OCI-LY1 (cell line): Measurements from ENCODE around the gene INKA2.

Experiments used
- H2AFZ ChIP-seq: fragments of 200-600 bp; sonication (generic), shearing (Covaris generic); 2 replicates; pipeline ENCODE4 v1.6.0; 2014; ENCODE audit warnings: antibody characterized with exemption, mild to moderate bottlenecking, low read length
- H3F3A ChIP-seq: fragments of 200-600 bp; sonication (generic), shearing (Covaris generic); 2 replicates; pipeline ENCODE4 v1.6.0; 2014; ENCODE audit warnings: mild to moderate bottlenecking, antibody characterized with exemption, low read length, moderate library complexity; ENCODE audit not compliant: insufficient read depth
- H3K27ac ChIP-seq: fragments of 200-600 bp; sonication (generic); 2 replicates; pipeline ENCODE4 v1.5.1; 2014; ENCODE audit warnings: low read length, mixed run types, mild to moderate bottlenecking, low read depth; ENCODE audit not compliant: poor library complexity, severe bottlenecking
- H3K27me3 ChIP-seq: fragments of 200-600 bp; sonication (generic); 2 replicates; pipeline ENCODE4 v1.6.0; 2014; ENCODE audit warnings: antibody characterized with exemption, mild to moderate bottlenecking, low read length, moderate library complexity; ENCODE audit not compliant: insufficient read depth
- H3K36me3 ChIP-seq: fragments of 200-600 bp; sonication (generic); 2 replicates; pipeline ENCODE4 v1.6.1; 2014; ENCODE audit warnings: mild to moderate bottlenecking, antibody characterized with exemption, low read length, moderate library complexity, mixed read lengths; ENCODE audit not compliant: insufficient read depth
- H3K4me1 ChIP-seq: fragments of 200-600 bp; sonication (generic); 2 replicates; pipeline ENCODE4 v1.5.1; 2014; ENCODE audit warnings: mild to moderate bottlenecking, low read length, moderate library complexity; ENCODE audit not compliant: insufficient read depth, severe bottlenecking
- H3K4me2 ChIP-seq: fragments of 200-600 bp; sonication (generic), shearing (Covaris generic); 2 replicates; pipeline ENCODE4 v1.6.1; 2014; ENCODE audit warnings: low read length
- H3K4me3 ChIP-seq: fragments of 200-600 bp; sonication (generic); 2 replicates; pipeline ENCODE4 v1.5.1; 2014; ENCODE audit warnings: low read length, low read depth, mild to moderate bottlenecking, mixed read lengths; ENCODE audit not compliant: poor library complexity, severe bottlenecking
- H3K79me2 ChIP-seq: fragments of 200-600 bp; shearing (Covaris generic); 2 replicates; pipeline ENCODE4 v1.6.1; 2016; ENCODE audit warnings: mixed run types, low read length, mixed read lengths; ENCODE audit not compliant: insufficient read depth
- H3K9ac ChIP-seq: fragments of 200-600 bp; sonication (generic), shearing (Covaris generic); 2 replicates; pipeline ENCODE4 v1.6.1; 2014; ENCODE audit warnings: mild to moderate bottlenecking, low read length, mixed read lengths
- H3K9me2 ChIP-seq: fragments of 200-600 bp; sonication (generic), shearing (Covaris generic); 2 replicates; pipeline ENCODE4 v1.6.1; 2014; ENCODE audit warnings: low read depth, mild to moderate bottlenecking, low read length, mixed read lengths
- H3K9me3 ChIP-seq: fragments of 200-600 bp; shearing (Covaris generic); 2 replicates; pipeline ENCODE4 v1.6.1; 2014; ENCODE audit warnings: low read length, mixed read lengths
- H4K20me1 ChIP-seq: fragments of 200-600 bp; sonication (generic), shearing (Covaris generic); 2 replicates; pipeline ENCODE4 v1.6.0; 2016; ENCODE audit warnings: mild to moderate bottlenecking, low read length; ENCODE audit not compliant: insufficient read depth
- EZH2 ChIP-seq: fragments of 200-600 bp; sonication (generic), shearing (Covaris generic); IDR thresholded peaks from 2 replicates; pipeline ENCODE4 v1.8.0; 2017; ENCODE audit warnings: borderline replicate concordance, mixed run types, mild to moderate bottlenecking, antibody characterized with exemption, low read length, moderate library complexity, mixed read lengths
- TF ChIP-seq, protein P1 (sequence below): fragments of 200-600 bp; sonication (generic), shearing (Covaris generic); IDR thresholded peaks from 2 replicates; pipeline ENCODE4 v1.5.1; 2017; ENCODE audit warnings: mild to moderate bottlenecking, antibody characterized with exemption, low read length, moderate library complexity, mixed read lengths

INKA2 gene

DNA sequence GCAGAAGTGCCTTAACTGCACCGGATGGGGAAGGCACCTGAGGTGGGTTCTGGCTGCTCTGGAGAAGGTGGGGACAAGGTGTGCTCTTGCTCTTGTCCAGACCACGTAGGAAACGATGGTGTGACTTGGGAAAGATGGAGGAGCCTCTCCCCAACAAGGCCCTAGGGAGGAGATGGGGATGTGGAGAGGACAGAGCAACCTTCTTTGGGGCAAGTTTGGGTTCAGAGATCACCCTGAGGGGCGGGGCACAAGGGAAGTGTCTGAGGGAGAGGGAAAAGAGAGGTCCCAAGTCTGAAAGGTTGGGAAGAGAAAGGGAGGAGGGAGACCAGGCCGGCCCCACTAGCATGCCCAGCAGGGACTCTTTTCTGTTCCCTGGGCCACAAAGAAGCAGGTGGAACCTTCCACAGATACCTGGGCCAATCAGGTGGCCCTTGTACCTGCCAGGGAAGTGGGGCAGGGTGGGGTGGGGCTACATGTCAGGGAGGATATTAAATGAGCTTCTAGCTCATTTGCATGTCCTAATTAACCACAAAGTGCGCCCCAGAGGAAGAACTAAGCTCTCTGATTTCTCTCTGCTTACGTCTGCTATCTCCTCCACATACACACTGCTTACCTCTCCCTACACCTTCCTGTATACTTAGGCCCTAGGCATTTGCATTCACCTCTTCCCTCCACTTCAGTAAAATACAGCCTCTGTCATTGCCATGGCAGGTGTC lies 15.9 kb downstream of the INKA2 start:
- Histone ChIP-seq H4K20me1 (no peaks in the 10 kb centered on the region), H3K9ac (no peak overlapping the region), H3K4me1 (no peaks in the 10 kb centered on the region), H3K4me2 (no peak overlapping the region), H3F3A (no peaks in the 10 kb centered on the region), H3K4me3 (no peak overlapping the region), H3K27ac (no peak overlapping the region), H3K9me2 (no peaks in the 10 kb centered on the region), H3K9me3 (no peaks in the 10 kb centered on the region), H3K27me3 (no peaks in the 10 kb centered on the region; the same call in 1 of the 2 replicates), H3K36me3 (no peaks in the 10 kb centered on the region), H3K79me2 (no peaks in the 10 kb centered on the region), H2AFZ (no peak overlapping the region)
- TF ChIP-seq, protein P1, sequence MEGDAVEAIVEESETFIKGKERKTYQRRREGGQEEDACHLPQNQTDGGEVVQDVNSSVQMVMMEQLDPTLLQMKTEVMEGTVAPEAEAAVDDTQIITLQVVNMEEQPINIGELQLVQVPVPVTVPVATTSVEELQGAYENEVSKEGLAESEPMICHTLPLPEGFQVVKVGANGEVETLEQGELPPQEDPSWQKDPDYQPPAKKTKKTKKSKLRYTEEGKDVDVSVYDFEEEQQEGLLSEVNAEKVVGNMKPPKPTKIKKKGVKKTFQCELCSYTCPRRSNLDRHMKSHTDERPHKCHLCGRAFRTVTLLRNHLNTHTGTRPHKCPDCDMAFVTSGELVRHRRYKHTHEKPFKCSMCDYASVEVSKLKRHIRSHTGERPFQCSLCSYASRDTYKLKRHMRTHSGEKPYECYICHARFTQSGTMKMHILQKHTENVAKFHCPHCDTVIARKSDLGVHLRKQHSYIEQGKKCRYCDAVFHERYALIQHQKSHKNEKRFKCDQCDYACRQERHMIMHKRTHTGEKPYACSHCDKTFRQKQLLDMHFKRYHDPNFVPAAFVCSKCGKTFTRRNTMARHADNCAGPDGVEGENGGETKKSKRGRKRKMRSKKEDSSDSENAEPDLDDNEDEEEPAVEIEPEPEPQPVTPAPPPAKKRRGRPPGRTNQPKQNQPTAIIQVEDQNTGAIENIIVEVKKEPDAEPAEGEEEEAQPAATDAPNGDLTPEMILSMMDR, result no peak
- no peak for TF ChIP-seq EZH2

DNA sequence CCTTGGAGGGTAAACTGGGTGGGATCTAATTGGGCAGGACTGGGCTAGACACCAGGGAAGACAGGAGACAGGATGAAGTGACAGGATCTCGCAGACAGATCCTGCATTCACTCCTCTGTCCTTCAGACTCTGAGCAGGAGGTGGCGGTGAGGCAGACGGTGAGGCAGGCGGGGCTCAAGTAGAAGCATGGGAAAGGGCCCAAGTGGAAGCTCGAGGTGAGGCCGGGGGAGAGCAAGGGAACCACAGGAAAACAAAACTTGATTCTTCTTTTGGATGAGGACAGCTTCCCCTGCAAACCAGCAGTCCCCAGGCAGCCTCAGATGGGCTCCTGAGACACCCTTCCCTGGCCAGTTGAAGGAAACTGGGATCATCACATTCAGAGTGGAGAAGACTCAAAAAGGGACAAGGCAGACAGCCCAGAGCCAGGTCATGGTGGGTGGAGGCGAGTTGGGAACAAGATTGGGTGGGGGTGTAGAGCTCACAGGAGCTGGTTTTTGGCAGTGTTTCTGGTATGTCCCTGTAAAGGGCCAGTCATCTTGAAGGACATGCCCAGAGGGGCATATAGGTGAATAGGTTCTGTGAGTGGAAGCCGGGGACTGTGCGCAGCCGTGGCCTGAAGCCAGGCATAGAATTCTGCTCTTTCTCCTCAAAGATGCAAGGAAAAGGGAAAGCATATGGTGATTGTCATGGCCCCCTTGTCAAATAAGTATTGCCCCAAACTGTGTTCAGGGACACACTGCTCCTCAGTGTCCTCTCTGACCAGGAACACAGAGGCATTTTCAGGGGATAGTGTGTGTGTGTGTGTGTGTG lies 18.0 kb downstream of the INKA2 start:
- Histone ChIP-seq H2AFZ (no peak overlapping the region), H3K4me3 (no peak overlapping the region), H3K9me2 (no peaks in the 10 kb centered on the region), H3K79me2 (no peaks in the 10 kb centered on the region), H3K27ac (no peak overlapping the region), H3K9ac (no peak overlapping the region), H4K20me1 (no peaks in the 10 kb centered on the region), H3K9me3 (no peaks in the 10 kb centered on the region), H3K4me2 (no peak overlapping the region), H3K27me3 (no peaks in the 10 kb centered on the region; the same call in 1 of the 2 replicates), H3K4me1 (no peaks in the 10 kb centered on the region), H3F3A (no peaks in the 10 kb centered on the region), H3K36me3 (peaks cover 10% of the 10 kb centered on the region)
- TF ChIP-seq EZH2, result no peak
- TF ChIP-seq, protein P1, result no peak

DNA sequence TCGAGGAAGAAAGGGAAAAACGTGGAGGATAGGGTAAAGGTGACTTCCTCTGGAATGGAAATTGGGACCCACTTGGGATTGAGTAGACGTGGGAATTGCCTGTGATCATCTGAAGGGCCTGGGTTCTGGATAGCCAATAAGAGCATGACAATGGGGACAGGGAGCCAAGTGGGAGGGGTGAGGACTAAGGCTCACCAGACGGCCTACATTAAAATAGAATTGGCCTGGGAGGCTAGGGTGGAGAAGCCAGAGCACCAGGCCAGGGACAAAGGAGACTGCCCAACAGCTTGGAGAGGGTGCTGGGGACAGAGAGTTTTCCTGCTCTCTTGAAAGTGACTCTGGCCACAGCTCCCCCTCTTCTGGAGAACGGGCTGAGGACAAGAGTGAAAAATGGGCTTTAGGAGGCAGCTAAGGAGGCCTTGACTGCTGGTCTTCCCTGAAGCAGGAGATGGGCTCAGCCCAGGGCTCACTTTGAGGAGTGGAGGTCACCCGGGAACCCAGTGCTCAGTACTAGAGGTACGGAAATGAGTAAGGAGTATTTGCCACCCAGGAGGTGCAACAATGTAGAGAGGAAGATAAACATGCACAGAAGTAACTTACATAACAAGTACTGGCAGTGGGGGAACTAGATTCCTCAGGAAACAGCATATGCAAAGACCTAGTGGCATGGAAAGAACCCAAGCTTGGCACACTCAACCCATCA lies 18.8 kb downstream of the INKA2 start:
- H4K20me1 ChIP-seq, result no peaks in the 10 kb centered on the region
- no peaks in the 10 kb centered on the region for H3K9me2 ChIP-seq
- no peak overlapping the region for H3K27ac ChIP-seq
- no peaks in the 10 kb centered on the region for H3F3A ChIP-seq
- no peaks in the 10 kb centered on the region; the same call in 1 of the 2 replicates for H3K27me3 ChIP-seq
- H2AFZ ChIP-seq, result no peak overlapping the region
- TF ChIP-seq EZH2, result no peak
- TF ChIP-seq, protein P1, result no peak
- peaks cover 12% of the 10 kb centered on the region for H3K36me3 ChIP-seq
- H3K4me1 ChIP-seq, result no peaks in the 10 kb centered on the region
- H3K9ac ChIP-seq, result no peak overlapping the region
- H3K4me3 ChIP-seq, result no peak overlapping the region
- no peaks in the 10 kb centered on the region for H3K9me3 ChIP-seq
- H3K79me2 ChIP-seq, result no peaks in the 10 kb centered on the region
- no peak overlapping the region for H3K4me2 ChIP-seq
